Peyer's patch (tissue), 4 donors: Measurements from ENCODE around the gene MUC2. TPM values are rescaled to one million over a fixed set of nuclear protein-coding genes. Genes with fewer than 3 reads are reported as not detected.

Experiments used
- DNase-seq, 3 donors: peaks; one replicate each; pipeline ENCODE4 v3.0.0-alpha.2; 2017 to 2019
- H3K27ac ChIP-seq, 4 donors: fragments of 200-600 bp; sonication (generic); one replicate each; pipeline ENCODE4 v1.5.1; 2016 to 2019
- H3K27me3 ChIP-seq, 2 donors: fragments of 200-600 bp; sonication (generic); one replicate each; pipeline ENCODE4 v1.5.1; 2019
- H3K36me3 ChIP-seq, 3 donors: fragments of 200-600 bp; sonication (generic); one replicate each; pipeline ENCODE4 v1.5.1; 2016 to 2019
- H3K4me1 ChIP-seq, 4 donors: fragments of 200-600 bp; sonication (generic); one replicate each; pipeline ENCODE4 v1.5.1; 2016 to 2019
- H3K4me3 ChIP-seq, 4 donors: fragments of 200-600 bp; sonication (generic); 1 replicate in 3 of 4; 2 replicates in 1 of 4; pipeline ENCODE4 v1.5.1; 2016 to 2019; ENCODE audit warnings: mild to moderate bottlenecking in 1 of 4
- H3K9me3 ChIP-seq, 4 donors: fragments of 200-600 bp; sonication (generic); one replicate each; pipeline ENCODE4 v1.5.1; 2016 to 2019; ENCODE audit warnings: mild to moderate bottlenecking in 1 of 4
- POLR2A ChIP-seq, 2 donors: fragments of 450-650 bp; IDR thresholded peaks; one replicate each; pipeline ENCODE4 v1.5.1; 2017; ENCODE audit warnings: antibody characterized with exemption in 2 of 2, mild to moderate bottlenecking in 2 of 2, moderate library complexity in 2 of 2
- total RNA-seq, 4 donors: library from RNA; depleted of rRNA; stranded (reverse); fragments of >200 nt; gene quantifications; one replicate each; pipeline ENCODE4 v1.1.0, GENCODE V29; 2016
- TF ChIP-seq, protein P1 (sequence below), 6 experiments: fragments of 450-650 bp in 4 of 6; fragments of 200-600 bp in 2 of 6; sonication (generic) in 1 of 6; IDR thresholded peaks; one replicate each; pipeline ENCODE4 v1.5.1; 2017 to 2019; ENCODE audit warnings: antibody characterized with exemption in 6 of 6, mild to moderate bottlenecking in 3 of 6, moderate library complexity in 1 of 6

MUC2 gene
- total RNA-seq, 4 donors from 2014 or later = 817 to 1,165 (median 1,010) TPM

- TF ChIP-seq, protein P1, sequence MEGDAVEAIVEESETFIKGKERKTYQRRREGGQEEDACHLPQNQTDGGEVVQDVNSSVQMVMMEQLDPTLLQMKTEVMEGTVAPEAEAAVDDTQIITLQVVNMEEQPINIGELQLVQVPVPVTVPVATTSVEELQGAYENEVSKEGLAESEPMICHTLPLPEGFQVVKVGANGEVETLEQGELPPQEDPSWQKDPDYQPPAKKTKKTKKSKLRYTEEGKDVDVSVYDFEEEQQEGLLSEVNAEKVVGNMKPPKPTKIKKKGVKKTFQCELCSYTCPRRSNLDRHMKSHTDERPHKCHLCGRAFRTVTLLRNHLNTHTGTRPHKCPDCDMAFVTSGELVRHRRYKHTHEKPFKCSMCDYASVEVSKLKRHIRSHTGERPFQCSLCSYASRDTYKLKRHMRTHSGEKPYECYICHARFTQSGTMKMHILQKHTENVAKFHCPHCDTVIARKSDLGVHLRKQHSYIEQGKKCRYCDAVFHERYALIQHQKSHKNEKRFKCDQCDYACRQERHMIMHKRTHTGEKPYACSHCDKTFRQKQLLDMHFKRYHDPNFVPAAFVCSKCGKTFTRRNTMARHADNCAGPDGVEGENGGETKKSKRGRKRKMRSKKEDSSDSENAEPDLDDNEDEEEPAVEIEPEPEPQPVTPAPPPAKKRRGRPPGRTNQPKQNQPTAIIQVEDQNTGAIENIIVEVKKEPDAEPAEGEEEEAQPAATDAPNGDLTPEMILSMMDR (IDR thresholded peaks at IDR 0.05) = no peak
- TF ChIP-seq POLR2A (IDR thresholded peaks at IDR 0.05) = no peak
- Histone ChIP-seq H3K4me1 (no peaks in the 10 kb centered on the region), H3K27me3 (no peaks in the 10 kb centered on the region), H3K36me3 (no peaks in the 10 kb centered on the region), H3K4me3 (no peak overlapping the region), H3K27ac (no peak overlapping the region), H3K9me3 (no peaks in the 10 kb centered on the region)
- no peak for DNase-seq
These were observed 16.8 kb downstream of the MUC2 start for GRCh38 chr11:1091332-1092083.

GRCh38 chr11:1092145-1092670, 17.5 kb downstream of the MUC2 start:
- Histone ChIP-seq H3K4me3 (no peak overlapping the region), H3K4me1 (no peaks in the 10 kb centered on the region), H3K27me3 (no peaks in the 10 kb centered on the region), H3K27ac (no peak overlapping the region), H3K9me3 (no peaks in the 10 kb centered on the region), H3K36me3 (no peaks in the 10 kb centered on the region)
- DNase-seq = no peak
- no peak for TF ChIP-seq POLR2A (IDR thresholded peaks at IDR 0.05)
- TF ChIP-seq, protein P1 (IDR thresholded peaks at IDR 0.05) = no peak

GRCh38 chr11:1092919-1093318, 18.2 kb downstream of the MUC2 start:
- H3K4me3 ChIP-seq = no peak overlapping the region
- no peak for DNase-seq
- H3K36me3 ChIP-seq = no peaks in the 10 kb centered on the region
- H3K27ac ChIP-seq = no peak overlapping the region
- H3K4me1 ChIP-seq = no peaks in the 10 kb centered on the region
- H3K27me3 ChIP-seq = no peaks in the 10 kb centered on the region
- TF ChIP-seq, protein P1 (IDR thresholded peaks at IDR 0.05) = no peak
- TF ChIP-seq POLR2A (IDR thresholded peaks at IDR 0.05) = no peak
- no peaks in the 10 kb centered on the region for H3K9me3 ChIP-seq

DNA sequence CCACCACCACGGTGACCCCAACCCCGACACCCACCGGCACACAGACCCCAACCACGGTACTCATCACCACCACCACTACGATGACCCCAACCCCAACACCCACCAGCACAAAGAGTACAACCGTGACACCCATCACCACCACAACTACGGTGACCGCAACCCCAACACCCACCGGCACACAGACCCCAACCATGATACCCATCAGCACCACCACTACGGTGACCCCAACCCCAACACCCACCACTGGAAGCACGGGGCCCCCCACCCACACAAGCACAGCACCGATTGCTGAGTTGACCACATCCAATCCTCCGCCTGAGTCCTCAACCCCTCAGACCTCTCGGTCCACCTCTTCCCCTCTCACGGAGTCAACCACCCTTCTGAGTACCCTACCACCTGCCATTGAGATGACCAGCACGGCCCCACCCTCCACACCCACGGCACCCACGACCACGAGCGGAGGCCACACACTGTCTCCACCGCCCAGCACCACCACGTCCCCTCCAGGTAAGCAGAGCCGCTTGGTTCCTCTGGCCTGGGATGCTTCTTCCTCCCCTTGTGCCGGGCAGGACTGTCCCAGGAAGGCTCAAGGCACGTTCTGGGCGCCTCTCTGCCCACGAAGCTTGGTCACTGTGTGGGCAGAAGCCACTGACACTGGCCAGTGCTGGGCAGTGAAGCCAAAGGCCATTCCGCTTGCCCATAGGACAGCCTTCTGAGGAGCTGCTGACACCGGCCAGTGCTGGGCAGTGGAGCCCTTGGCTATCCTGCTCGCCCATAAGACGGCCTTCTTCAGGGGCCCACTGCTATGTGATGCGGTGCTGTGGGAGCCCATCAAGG, 25.1 kb downstream of the MUC2 start:
- H3K36me3 ChIP-seq = no peaks in the 10 kb centered on the region
- TF ChIP-seq, protein P1 (IDR thresholded peaks at IDR 0.05) = no peak
- no peak for TF ChIP-seq POLR2A (IDR thresholded peaks at IDR 0.05)
- no peak for DNase-seq
- no peaks in the 10 kb centered on the region for H3K9me3 ChIP-seq
- H3K27me3 ChIP-seq = no peaks in the 10 kb centered on the region
- no peak overlapping the region for H3K27ac ChIP-seq
- no peak overlapping the region for H3K4me3 ChIP-seq
- no peaks in the 10 kb centered on the region for H3K4me1 ChIP-seq

DNA sequence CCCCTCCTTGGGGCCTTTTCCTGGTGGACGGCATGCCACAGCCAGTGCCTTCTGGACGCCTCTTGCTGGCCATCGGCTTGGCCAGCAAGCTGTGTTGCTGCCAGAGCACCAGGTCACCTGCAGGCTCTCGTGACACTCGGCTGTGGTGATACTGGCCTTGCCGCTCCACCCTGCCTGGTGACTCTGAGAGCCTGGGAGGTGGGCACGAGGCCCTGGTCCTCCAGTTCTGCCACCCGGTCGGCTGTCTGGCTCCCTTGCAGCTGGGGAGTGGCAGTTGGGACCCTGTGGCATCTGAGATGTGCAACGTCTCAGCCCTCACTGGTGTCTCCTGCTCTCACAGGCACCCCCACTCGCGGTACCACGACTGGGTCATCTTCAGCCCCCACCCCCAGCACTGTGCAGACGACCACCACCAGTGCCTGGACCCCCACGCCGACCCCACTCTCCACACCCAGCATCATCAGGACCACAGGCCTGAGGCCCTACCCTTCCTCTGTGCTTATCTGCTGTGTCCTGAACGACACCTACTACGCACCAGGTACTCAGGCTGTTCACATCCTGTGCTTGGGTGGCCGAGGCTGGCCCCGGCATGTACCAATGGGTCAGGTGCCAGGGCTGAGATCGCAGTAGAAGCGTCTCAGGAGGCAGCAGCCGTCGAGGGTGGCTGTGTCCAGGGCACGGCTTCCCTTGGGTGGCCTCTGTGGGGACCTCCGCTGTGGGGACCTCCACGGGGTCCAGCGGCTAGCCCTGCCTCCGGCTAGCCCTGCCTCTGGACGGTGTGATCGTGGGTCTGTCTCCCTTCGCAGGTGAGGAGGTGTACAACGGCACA, 26.0 kb downstream of the MUC2 start:
- no peak for DNase-seq
- no peaks in the 10 kb centered on the region for H3K36me3 ChIP-seq
- TF ChIP-seq, protein P1 (IDR thresholded peaks at IDR 0.05) = no peak
- no peak for TF ChIP-seq POLR2A (IDR thresholded peaks at IDR 0.05)

More for the DNA sequence above, 26.0 kb downstream of the MUC2 start:
- Histone ChIP-seq H3K4me3 (no peak overlapping the region), H3K4me1 (no peaks in the 10 kb centered on the region), H3K27ac (no peak overlapping the region), H3K27me3 (no peaks in the 10 kb centered on the region), H3K9me3 (no peaks in the 10 kb centered on the region)
